GM10248 (cell line): Measurements from ENCODE around the gene CDK2.
A peak's percentile ranks its signal among the peaks of the same experiment; 100 is the strongest.

Source experiments
- CTCF ChIA-PET: fragments of 300-600 bp; sonication (Branson Sonifier 250); formaldehyde crosslinking; extraction: SDS; loops from one replicate; lab custom pipeline; 2021; ENCODE audit warnings: antibody characterized with exemption; lab: Yijun Ruan, JAX
- POLR2A ChIA-PET: fragments of 350-650 bp; sonication (Branson Sonifier 250); formaldehyde crosslinking; extraction: SDS; loops from one replicate; lab custom pipeline; 2020; ENCODE audit warnings: antibody characterized with exemption; lab: Yijun Ruan, JAX
- DNase-seq: peaks from one replicate; pipeline ENCODE4 v3.0.0; 2012; ENCODE audit errors: extremely low spot score
- CTCF ChIP-seq: IDR thresholded peaks from 2 replicates; pipeline ENCODE4 v1.5.1; 2012; ENCODE audit warnings: mild to moderate bottlenecking, low read depth; ENCODE audit errors: extremely low read depth, missing control alignments, control extremely low read depth

The CDK2 gene

GRCh38 chr12:55935738-55936151 lies 30.9 kb upstream of the CDK2 start:
- no peak for DNase-seq
- TF ChIP-seq CTCF = no peak
- CTCF ChIA-PET = interaction anchor here (1.1 to 7.0 kb wide), 5 partner anchors 7 to 111 kb away, joined by 3 to 92 read pairs (median 5); partner anchors contain the start of genes DGKA, PYM1 and RAB5B
- POLR2A ChIA-PET = no interaction called here

GRCh38 chr12:55937981-55938380 lies 28.6 kb upstream of the CDK2 start:
- ChIA-PET POLR2A (interaction anchor here (0.6 kb wide), 1 partner anchor 384 kb away, joined by 3 read pairs; no protein-coding TSS in a partner anchor), CTCF (interaction anchor here (1.4 to 7.0 kb wide), 10 partner anchors 9 to 199 kb away, joined by 3 to 92 read pairs (median 18); partner anchors contain the start of genes DGKA, ORMDL2, PYM1 and SARNP)
- no peak for DNase-seq
- TF ChIP-seq CTCF = no peak

- TF ChIP-seq CTCF = no peak
- POLR2A ChIA-PET = interaction anchor here (0.5 to 1.6 kb wide), 4 partner anchors 8 to 385 kb away, joined by 3 to 6 read pairs (median 4); partner anchors contain the start of gene RNF41
- CTCF ChIA-PET = interaction anchor here (0.6 to 7.0 kb wide), 31 partner anchors 10 to 200 kb away, joined by 3 to 92 read pairs (median 5); partner anchors contain the start of genes DGKA, GDF11, ORMDL2 and PYM1
- no peak for DNase-seq
These were observed 27.7 kb upstream of the CDK2 start for GRCh38 chr12:55938826-55939501.

DNA sequence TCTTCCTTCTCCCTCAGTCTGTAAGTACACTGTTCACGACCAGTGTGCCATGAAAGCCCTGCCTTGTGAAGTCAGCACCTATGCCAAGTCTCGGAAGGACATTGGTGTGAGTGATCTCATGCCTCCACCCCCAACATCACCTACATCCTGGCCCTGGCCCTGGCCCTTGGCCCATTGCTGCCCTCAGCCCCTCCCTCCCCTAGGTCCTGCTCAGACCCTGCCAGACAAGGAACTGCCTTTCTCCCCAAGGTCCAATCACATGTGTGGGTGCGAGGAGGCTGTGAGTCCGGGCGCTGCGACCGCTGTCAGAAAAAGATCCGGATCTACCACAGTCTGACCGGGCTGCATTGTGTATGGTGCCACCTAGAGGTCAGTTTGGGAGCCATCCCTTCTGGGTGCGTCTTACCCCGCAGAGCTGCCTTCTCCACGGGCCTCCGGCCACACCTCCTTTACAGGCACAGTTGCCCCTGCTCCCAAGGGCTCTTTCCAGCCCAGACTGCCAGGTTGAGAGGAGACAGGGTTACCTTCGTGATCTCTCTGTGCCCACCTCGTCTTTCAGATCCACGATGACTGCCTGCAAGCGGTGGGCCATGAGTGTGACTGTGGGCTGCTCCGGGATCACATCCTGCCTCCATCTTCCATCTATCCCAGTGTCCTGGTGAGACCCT lies 26.4 kb upstream of the CDK2 start:
- DNase-seq = peak; percentile 86
- CTCF ChIA-PET = interaction anchor here (0.6 to 7.0 kb wide), 43 partner anchors 9 to 294 kb away, joined by 3 to 92 read pairs (median 4); partner anchors contain the start of genes DGKA, DNAJC14, GDF11 and ORMDL2
- POLR2A ChIA-PET = interaction anchor here (0.6 to 1.6 kb wide), 3 partner anchors 185 to 282 kb away, joined by 3 read pairs; partner anchors contain the start of gene RNF41
- TF ChIP-seq CTCF = peak; percentile 89

DNA sequence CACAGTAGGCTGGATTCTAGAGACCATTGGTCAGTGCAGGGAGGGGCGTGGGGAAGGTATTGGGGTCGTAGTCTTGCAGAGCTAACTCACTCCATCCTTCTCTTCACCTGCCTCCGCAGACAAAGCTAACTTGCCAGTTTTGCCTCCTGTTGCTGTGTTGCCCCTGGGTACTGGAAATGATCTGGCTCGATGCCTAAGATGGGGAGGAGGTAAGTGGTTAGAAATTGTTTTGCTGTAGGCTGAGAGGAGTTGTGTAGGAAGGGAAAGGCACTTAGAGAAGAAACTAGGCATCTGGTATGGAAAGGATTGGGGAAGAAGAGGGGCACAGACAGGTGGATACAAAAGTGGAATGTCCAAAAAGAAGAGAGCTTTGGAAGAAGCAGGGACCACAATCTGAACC lies 24.6 kb upstream of the CDK2 start:
- ChIA-PET POLR2A (no interaction called here), CTCF (interaction anchor here (1.0 to 6.7 kb wide), 10 partner anchors 9 to 316 kb away, joined by 3 to 71 read pairs (median 10); partner anchors contain the start of genes ANKRD52, GDF11, ORMDL2 and SUOX)
- DNase-seq = no peak
- no peak for TF ChIP-seq CTCF

DNA sequence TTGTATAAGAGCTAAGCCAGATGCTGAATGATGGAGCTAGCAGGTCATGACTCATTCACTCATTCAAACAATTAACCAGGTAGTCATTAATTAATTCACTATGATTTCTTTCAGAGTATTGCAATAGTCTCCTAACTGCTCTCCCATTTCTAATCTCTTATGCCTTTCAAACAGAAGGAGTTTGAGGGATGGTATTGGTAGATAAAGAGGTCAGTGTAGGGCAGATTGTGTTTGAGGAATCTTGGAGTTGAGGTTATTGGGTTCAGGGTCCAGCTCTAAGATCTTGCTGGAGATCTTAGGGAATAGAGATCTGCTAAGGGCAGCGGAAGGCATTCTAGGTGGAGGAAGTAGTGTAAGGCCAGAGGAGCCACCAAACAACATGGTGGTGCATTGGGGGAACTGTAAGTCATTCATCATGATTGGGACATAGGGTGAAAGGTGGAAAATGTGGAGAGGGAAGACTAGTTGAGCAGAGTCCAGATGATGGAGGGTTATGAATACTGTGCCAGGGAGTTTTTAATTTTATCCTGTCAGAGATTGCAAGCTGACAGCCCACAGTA lies 24.0 kb upstream of the CDK2 start:
- TF ChIP-seq CTCF = no peak
- POLR2A ChIA-PET = no interaction called here
- CTCF ChIA-PET = interaction anchor here (1.0 to 6.7 kb wide), 10 partner anchors 9 to 316 kb away, joined by 3 to 71 read pairs (median 10); partner anchors contain the start of genes ANKRD52, GDF11, ORMDL2 and SUOX
- no peak for DNase-seq
